NAMALWA (cell line): Measurements from ENCODE around the gene BCAS1.

ENCODE experiments used
- DNase-seq: peaks from one replicate; pipeline ENCODE4 v3.0.0-alpha.2; 2015; ENCODE audit warnings: low spot score

Gene BCAS1

DNA sequence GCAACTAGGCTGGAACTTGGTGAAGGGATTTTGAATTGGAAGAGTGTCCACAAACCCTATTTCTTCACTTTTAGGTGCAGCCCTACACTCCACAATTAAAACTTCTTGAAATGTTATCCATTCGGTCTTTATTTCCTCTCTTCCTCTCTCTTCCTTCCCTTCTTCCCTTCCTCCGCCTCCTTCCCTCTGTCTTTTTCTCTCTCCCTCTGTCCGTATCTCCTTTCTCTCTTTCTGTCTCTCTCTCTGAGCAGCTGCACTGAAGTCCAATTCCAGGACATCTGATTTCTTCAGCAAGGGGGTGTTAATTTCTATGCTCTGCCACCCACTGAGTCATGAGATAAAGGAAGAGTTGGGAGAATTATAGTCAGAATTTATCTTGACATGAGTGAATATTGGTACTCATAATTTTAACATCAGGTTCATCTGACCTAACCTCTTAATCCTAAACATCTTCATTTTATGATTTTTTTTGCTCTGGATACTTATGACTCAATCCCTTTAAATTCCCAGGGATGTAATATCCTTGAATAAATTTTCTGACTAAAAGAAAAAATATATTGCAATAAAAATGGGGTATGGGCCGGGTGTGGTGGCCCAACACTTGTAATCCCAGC is 84.2 kb downstream of the BCAS1 start:
- no peak for DNase-seq

DNA sequence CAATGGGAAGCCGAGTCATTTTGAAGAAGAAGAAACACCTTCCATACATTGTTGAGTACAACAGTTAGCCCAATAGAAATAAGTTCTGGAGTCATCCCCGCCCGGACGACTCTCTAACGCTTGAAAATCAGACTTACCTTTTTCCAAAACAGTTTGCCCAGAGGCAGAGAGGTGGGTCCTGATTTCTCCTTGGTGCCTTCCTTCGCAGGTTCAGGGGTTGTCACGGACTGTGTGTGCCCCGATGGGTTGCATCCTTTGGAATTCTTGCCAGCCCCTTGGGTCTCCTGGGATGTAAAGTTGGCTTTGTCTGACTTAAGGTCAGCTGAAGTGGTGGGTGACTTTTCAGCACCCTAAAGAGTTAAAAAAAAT is 85.3 kb downstream of the BCAS1 start:
- no peak for DNase-seq

DNA sequence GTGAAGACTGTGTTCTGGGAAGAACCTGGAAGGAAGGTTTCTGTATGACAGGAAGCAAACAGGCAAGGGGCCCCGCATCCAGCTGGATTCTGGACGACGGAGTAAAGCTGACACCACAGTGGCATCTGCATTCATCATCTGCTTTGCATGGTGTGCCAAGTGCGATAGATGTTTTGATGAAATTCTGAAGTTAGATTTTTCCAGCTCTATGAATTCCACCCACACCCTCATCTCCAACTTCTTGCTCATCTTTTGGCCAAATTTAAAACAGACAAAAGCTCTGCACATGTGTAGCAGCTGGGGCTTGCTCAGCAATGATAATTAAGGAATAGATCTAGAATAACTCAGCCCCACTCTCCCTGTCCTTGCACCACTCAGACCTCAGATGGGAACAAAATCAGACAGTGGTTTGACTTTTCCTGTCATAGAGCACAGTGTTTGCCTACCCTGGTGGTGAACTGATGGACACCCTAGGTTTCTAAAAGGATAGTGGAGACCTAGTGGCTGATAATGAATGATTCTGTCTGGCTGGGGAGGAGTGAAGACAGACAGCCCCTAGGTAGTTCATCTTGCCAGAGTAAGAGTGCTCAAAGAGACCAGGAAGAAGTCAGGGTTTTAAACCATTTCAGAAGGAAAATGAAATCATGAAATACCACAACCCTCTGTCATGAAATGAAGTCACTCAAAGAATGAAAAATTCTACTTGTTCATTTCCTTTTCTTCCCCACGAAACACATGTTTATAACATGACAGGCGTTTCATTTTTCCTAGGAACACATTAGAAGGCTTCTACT is 85.8 kb downstream of the BCAS1 start:
- DNase-seq, result no peak

DNA sequence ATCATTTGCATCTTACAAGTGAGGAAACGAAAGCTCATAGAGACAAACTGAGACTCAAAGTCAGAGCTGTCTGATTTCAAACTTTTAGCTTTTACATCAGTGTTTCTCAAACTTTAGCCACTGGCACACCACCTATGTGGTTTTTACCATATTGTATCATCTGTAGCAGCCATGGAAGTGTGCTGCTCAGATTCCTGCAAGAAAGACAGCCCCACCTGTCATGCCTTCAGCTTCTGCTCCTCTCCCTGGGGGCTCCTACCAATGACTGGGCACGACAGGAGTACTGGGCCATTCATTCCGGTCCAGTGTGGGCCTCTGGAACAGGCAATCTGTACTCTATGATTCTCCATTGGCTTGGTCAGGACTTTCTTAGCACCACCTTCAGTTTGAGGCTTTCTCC is 87.0 kb downstream of the BCAS1 start:
- DNase-seq, result no peak

DNA sequence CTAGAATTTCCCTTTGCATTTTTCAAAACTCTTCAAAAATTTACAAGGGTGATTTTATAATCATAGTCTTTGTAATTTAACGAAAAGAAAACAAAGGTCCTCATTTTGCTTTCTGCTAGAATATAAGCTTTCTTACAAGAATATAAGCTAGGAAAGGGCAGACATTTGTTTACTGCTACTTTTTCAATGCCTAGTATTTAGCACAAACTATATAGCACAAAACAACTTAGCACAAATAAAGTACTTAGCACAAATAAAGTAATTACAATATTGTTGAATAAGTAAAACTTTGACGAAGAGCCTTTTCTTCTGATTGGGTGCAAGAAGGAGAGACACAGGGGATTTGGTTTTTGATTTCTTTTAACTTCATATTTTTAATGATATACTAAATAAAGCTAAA is 87.8 kb downstream of the BCAS1 start:
- DNase-seq, result no peak

DNA sequence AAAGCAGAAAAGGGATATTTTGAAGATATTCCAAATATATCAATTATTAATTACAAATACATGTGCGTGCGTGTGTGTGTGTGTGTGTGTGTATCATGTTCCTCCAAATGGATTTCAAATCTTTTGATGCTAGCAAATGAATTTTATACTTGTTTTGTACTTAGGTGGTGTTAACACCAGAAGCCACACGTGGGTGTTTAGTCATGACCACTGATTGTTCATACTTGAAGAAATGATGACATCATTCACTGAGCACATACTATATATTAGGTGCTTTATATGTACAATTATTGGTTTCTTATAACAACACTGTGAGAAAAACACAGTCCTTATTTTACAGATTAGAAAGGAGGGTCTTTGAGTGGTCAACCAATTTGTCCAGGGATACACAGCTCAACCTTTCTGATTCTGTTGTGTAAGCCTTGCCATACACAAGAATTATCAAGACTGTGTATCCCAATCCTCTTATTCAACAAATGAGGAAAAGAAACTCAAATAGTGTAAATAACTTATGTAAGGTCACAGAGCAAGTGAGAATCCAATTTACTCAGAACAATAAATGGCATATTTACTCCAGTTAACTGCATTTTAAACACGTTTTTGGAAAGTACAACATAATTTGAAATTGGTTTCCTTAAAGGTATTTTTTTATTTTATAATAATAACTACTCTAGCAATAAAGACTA is 88.5 kb downstream of the BCAS1 start:
- DNase-seq, result no peak

DNA sequence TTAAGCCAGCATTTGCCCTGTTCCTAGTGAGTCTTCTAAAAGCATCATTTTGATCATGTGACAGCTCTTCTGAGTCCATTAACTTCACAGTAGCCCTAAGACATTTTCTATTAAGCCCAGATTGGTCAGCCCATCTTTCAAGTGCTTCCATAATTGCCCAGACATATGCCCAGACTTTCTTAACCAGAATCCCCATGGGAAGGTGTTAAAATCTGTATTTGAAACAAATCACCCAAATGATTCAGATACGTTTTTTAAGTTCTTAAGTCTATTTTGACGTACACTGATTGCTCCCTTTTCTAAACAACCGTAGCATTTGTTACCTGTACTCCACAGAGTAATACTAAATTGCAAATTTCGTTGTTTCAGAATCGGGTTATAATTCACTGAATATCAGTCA is 89.3 kb downstream of the BCAS1 start:
- no peak for DNase-seq

DNA sequence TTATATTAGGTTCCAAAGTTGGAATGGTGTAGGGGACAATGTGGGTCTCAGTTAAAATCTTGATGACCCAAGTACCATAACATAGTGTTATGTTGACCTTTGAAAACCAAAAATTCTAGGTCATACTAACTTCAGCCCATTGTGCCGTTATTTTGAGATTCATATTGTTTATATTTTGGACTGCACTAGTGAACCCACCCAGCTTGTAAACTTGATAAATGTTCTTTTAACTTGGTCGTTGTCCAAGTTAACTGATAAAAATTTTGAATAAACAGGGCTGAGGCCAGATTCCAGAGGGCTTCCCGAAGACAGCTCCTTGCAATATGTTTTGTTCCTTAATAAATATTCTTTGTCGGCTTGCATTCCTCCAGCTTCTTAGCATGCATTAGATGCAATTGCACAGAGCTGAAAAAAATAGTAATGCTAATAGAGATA is 90.3 kb downstream of the BCAS1 start:
- DNase-seq, result no peak

DNA sequence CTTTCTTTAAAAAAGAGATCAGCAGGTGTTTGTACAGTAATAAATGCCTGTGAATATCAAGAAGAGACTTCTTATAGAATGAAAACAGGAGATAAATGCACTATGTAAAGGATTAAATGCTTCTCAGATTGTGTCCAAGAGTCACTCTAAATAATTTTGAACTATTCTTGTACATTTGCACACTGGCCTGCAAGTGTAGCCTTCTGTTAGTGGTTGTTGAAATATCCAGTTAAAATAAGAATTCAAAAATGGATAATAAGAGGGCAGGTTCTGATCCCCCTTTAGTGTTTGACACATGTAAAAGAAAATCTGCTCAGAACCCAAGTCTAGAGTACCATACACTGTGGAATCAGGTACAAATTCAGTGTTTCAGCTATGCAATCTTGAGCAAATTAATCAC is 91.9 kb downstream of the BCAS1 start:
- DNase-seq, result no peak

DNA sequence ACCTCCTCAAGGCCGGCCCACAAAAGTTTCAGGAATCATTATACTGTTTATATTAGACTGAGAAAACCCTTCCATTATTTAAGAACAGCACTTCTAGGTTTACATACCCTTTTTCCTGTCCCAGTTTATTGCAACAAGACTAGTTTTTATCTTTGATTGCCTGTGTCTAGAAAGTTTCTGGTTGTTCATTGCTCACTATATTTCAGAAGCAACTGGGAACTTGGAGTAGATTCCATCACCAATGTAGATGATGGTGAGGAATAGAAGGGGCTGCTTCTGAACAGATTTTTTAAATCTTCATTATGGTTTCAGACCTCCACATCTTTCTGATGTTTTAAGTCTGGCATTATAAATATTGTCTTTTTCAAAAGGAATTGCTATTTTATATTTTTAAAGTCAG is 93.0 kb downstream of the BCAS1 start:
- DNase-seq, result no peak

DNA sequence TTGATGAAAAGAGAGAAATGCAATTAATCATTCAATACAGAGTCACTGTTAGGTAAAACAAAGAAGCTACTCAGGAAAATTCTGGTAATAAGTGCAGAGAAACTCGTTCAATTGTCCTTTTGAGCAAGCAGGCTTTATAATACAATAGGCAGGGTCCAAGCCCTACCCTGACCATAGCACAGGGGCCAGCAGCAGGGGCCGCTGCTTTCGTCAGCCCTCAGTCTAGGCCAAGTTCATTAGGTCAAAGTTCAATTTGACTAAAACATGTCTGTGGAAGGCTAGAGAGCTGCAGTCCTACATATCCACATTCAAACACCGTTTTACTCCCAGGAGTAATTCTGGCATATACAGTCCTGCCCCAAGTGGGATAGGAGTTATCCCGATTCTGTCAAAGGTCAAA is 94.6 kb downstream of the BCAS1 start:
- DNase-seq, result no peak

DNA sequence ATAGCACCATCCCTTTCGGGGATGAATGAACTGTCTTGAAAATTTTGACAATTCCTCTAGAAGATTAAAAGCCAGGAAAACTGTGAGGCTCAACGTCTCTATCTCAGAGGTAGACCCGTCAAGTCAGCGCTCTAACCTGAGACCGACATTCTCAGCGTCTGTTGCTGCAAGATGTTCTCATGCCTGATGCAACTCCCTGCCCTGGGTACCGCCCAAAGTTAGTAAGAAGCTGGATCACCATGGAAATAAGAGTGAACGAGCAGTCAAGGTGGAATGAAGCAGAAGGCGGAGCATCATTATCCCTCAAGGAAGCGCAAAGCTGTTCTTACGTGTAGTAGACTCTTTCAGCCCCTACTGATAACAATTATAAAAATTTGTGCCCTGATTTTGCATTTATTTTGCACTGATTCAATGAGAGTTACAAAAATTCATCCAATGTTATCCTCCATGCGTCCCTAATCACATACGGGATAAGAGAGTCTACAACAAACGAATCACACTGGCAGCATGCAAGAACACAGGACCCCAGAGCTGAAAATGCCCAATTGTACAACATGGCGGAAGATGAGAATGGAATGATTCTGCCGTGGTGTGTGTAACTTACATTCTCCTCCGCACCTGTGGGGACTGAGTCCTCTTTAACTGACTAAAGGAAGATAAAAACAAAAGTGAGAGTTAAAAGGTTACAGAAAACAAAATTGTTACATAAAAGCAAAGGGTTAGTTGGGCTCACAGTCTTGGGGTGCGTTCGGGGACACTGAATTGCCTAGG is 95.4 kb downstream of the BCAS1 start:
- DNase-seq, result no peak

DNA sequence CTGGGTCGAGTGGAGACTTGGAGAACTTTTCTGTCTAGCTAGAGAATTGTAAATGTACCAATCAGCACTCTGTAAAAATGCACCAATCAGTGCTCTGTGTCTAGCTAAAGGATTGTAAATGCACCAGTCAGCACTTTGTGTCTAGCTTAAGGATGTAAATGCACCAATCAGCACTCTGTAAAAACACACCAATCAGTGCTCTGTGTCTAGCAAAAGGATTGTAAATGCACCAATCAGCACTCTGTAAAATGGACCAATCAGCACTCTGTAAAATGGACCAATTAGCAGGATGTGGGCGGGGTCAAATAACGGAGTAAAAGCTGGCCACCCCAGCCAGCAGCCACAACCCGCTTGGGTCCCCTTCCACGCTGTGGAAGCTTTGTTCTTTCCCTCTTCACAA is 96.5 kb downstream of the BCAS1 start:
- DNase-seq, result peak; percentile 14

DNA sequence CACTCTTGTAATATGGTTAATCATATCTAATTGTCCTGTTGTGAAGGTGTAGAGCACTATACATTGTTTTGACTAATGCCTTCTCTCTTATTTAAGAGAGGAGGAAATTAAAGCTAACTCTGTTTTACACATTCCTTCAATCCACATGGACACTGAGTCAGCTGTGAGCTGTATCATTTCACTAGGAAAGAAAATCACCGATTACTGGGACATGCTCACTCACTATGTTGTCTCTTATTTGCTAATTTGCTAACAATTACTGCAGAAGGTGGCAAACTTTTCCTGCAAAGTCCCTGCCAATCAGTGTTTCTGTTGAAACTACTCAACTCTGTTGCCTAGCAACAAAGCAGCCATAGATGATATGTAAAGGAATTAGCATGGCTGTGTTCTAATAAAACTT is 98.2 kb downstream of the BCAS1 start:
- DNase-seq, result peak; percentile 6

DNA sequence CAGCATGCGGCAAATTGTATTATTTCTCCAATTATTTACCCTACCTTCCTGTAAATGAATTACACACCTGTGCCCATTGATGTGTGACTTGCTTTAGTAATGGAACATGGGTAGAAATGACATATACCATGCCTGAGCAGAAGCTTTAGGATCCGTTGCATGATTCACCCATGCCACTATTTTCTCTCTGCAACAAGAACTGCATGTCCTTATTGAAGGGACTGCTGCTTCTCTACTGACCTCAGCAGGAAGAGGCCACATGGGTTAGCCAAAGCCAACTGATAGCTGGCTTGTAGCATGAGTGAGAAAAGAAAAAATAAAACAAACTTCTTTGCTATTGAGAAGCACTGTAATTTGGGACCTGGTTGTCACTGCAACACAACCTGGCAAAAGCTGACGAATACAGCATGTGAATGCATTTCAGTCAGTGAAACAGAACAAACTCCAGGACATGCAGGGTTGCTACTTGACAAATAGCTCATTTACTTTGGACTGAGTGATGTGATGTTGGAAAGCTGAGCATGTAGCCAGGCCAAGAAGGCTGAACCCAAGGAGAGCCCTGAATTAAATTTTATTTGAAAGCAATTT is 99.2 kb downstream of the BCAS1 start:
- no peak for DNase-seq

DNA sequence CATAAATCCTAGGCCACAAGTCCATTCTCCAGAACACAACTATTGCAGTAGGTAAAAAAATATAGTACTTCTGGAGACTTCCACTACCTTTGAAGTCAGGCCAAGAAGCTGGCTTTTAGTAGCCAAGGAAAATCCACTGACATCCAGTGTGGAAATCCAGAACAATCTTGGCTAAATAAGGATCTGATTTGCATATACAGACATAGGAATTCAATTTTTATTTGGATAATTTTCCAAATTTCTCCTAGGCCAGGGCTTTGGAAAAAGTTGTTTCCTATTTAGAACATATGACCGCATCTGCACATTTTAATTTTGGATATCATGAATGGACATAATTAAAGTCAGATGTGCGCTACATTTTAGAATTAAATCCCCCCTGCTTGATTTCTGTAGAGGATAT is 100.2 kb downstream of the BCAS1 start:
- no peak for DNase-seq

DNA sequence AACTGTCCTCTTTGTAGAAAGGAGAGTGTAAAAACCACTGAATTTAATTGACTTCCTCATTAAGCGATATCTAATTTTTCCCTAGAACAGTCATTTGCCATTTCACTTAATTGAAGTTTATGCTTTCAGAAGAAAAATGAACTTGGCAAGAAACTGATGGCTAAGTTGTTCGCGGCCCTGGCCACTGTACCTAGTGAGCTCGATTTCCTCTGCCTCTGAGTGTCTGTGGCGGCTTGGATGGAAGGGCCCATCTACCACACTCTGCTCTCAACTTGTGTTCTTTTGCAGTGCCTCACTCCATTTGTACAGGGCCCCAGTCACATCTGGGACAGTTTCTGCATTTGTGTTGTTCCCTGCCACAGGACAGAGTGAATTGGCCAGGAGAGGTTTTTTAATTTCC is 102.9 kb downstream of the BCAS1 start:
- no peak for DNase-seq

DNA sequence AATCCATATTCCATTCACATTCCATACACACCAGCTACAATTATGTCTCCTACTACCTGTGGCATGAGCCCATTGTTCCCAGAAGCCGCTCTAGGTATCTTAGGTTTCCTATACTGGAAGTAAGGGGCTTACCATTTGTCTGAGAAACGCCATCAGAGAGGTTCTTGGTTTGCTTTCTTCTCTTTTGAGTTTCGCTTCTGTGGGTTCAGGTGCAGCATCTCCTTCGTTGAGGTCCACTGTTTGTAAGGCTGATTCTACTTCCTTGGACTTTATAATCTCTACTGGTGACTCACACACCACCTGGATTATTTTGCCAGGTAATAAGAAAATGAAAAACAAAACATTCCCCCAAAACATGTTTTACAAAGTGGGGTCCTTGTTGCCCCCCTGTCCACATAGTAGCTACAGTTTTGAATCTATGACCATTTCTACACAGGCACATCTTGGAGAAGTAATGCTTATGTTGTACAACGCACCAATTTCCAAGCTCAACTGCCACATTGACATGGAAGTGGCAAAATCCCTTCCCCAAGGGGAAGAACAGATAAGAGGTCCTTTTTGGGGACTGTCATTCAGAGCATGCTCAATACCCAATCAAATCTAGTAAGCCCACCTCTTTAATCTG is 103.5 kb downstream of the BCAS1 start:
- DNase-seq, result no peak

DNA sequence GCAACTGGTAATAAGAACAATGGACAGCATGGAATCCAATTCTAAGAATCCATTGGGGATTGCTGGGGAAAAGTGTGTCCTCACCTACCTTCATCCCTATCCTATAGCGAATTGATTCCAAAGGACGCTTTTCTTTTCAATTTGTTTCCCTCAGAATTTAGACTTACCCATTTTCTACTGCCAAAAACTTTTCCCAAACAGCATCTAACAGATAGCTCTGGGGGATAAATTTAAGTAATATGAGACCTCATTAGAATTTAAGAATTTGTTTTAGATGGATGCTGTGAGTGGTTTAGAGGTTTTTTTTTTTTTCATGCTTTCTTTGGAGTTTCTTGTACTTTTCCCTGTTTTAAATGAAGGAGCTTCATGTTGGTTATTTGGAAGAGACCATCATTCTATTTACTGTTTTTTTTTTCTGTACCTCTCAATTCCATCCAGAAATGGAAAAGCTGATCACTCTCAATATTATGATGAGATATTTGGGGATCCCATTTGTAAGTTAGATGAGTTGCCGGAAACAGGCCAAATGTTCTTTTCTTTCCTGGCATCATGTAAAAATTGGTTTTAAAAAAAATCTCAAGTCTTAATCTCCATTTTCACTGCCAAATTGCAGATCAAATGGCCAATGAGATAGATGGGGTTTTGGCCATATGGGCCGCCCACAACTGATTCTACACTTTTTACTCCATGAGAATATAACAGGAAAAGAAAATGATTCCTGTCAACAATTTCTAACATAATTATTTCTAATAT is 105.7 kb downstream of the BCAS1 start:
- DNase-seq, result no peak

DNA sequence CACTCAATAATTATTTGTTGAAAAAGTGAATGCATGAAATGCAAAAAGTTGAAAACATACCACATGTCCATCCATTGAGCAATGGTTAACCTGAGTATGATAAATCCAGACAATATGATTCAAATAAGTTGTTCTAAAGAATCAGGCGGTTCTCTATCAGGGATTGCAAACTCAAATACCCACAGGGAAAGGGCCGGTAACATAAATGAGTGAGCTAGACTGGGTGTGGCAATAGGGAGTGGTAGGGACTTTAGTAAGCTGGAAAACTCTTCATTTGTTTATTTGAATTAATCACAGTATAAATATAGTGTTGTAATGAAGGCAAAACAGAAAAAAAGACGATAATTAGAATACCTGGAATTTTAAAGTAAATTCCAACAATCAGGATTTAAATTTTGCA is 106.3 kb downstream of the BCAS1 start:
- no peak for DNase-seq

DNA sequence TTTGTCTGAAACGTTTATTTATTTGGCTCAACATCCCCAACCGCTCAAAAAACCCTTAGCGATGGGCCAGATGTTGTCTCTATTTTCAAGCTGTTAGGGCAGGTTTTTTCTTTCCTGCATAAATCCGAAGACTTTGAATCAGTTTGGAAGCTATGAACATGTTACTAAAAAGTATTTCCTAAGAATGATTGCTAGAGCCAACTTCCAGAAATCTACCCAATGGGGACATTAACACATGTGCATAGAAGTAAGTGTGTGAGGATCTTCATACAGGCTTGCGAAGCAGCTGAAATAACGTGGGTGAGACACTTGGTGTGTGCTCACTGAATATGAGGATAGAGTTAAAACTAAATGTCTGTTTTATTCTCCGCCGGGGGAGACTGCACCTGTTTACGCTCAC is 106.8 kb downstream of the BCAS1 start:
- DNase-seq, result no peak
